ENCODE measurements around the gene SAP130. TPM values are rescaled to one million over a fixed set of nuclear protein-coding genes. Genes with fewer than 3 reads are reported as not detected.
"Not testable (repeated sequence)": the region's sequence is repeated elsewhere in the genome, so short reads cannot be mapped to it uniquely, and the experiment has no call there.

Gene SAP130
- total RNA-seq, 2 donors from 2014 or later: 47.7 to 58.9 TPM

- TF ChIP-seq CTCF (conservative IDR thresholded peaks at IDR 0.05): no peak
- H3K27me3 Mint-ChIP-seq (ENCODE audit: insufficient read depth): peaks cover 6% of the 10 kb centered on the region
- no peak overlapping the region for H3K27ac ChIP-seq (ENCODE audit: low read depth, low read length)
- H3K27ac Mint-ChIP-seq: no peak overlapping the region
- H3K27me3 ChIP-seq (ENCODE audit: control insufficient read depth, insufficient read depth, low read length, poor library complexity, severe bottlenecking): no peaks in the 10 kb centered on the region
- H3K36me3 Mint-ChIP-seq (ENCODE audit: low read depth): no peaks in the 10 kb centered on the region
- peaks cover 5% of the 10 kb centered on the region for H3K9me3 Mint-ChIP-seq
- H3K4me1 Mint-ChIP-seq: peaks cover 8% of the 10 kb centered on the region
- no peak overlapping the region for H3K4me3 Mint-ChIP-seq
- H3K4me1 ChIP-seq (ENCODE audit: control insufficient read depth, insufficient read depth, low read length): no peaks in the 10 kb centered on the region
- no peaks in the 10 kb centered on the region for H3K9me3 ChIP-seq (ENCODE audit: control insufficient read depth, low read length)
- DNase-seq: no peak
- WGBS, 2 experiments (ENCODE audit: insufficient coverage in 1 of 2, insufficient read length in 1 of 2): 88% methylated on average over 3 of the region's 3 CpGs; no CpG with 5 or more reads in 1 of the 2 experiments
- H3K9ac ChIP-seq (ENCODE audit: extremely low read depth, low read length, poor library complexity, severe bottlenecking): no peak overlapping the region
- no peaks in the 10 kb centered on the region for H3K36me3 ChIP-seq (ENCODE audit: control insufficient read depth, insufficient read depth, low read length)
- H3K4me3 ChIP-seq (ENCODE audit: low read length): no peak overlapping the region
These were observed 117.4 kb downstream of the SAP130 start for GRCh38 chr2:127910415-127910814.

GRCh38 chr2:127909019-127909418, 118.8 kb downstream of the SAP130 start:
- Histone ChIP-seq H3K9me3 (ENCODE audit: control insufficient read depth, low read length) (no peaks in the 10 kb centered on the region), H3K9ac (ENCODE audit: extremely low read depth, low read length, poor library complexity, severe bottlenecking) (no peak overlapping the region), H3K4me3 (ENCODE audit: low read length) (no peak overlapping the region), H3K27ac (ENCODE audit: low read depth, low read length) (no peak overlapping the region), H3K27me3 (ENCODE audit: control insufficient read depth, insufficient read depth, low read length, poor library complexity, severe bottlenecking) (no peaks in the 10 kb centered on the region), H3K4me1 (ENCODE audit: control insufficient read depth, insufficient read depth, low read length) (peaks cover 5% of the 10 kb centered on the region), H3K36me3 (ENCODE audit: control insufficient read depth, insufficient read depth, low read length) (no peaks in the 10 kb centered on the region)
- peak; percentile 60 for DNase-seq
- peak; percentile 44 for TF ChIP-seq CTCF (conservative IDR thresholded peaks at IDR 0.05)
- H3K4me1 Mint-ChIP-seq: peaks cover 14% of the 10 kb centered on the region
- peaks cover 5% of the 10 kb centered on the region for H3K9me3 Mint-ChIP-seq
- WGBS, 2 experiments (ENCODE audit: insufficient coverage in 1 of 2, insufficient read length in 1 of 2): 83 to 89% methylated on average over 4 to 6 of the region's 6 CpGs
- H3K4me3 Mint-ChIP-seq: no peak overlapping the region
- peaks cover 7% of the 10 kb centered on the region for H3K27me3 Mint-ChIP-seq (ENCODE audit: insufficient read depth)
- H3K27ac Mint-ChIP-seq: no peak overlapping the region
- H3K36me3 Mint-ChIP-seq (ENCODE audit: low read depth): no peaks in the 10 kb centered on the region

- H3K27me3 Mint-ChIP-seq (ENCODE audit: insufficient read depth); H3K27ac Mint-ChIP-seq; H3K36me3 Mint-ChIP-seq (ENCODE audit: low read depth): not testable (repeated sequence)
These were observed 120.0 kb downstream of the SAP130 start for GRCh38 chr2:127907733-127908400.

More at GRCh38 chr2:127907733-127908400, 120.0 kb downstream of the SAP130 start:
- H3K4me1 ChIP-seq (ENCODE audit: control insufficient read depth, insufficient read depth, low read length); H3K27ac ChIP-seq (ENCODE audit: low read depth, low read length); H3K9ac ChIP-seq (ENCODE audit: extremely low read depth, low read length, poor library complexity, severe bottlenecking); DNase-seq; H3K9me3 ChIP-seq (ENCODE audit: control insufficient read depth, low read length); H3K27me3 ChIP-seq (ENCODE audit: control insufficient read depth, insufficient read depth, low read length, poor library complexity, severe bottlenecking); H3K36me3 ChIP-seq (ENCODE audit: control insufficient read depth, insufficient read depth, low read length); H3K4me3 Mint-ChIP-seq; H3K9me3 Mint-ChIP-seq; H3K4me3 ChIP-seq (ENCODE audit: low read length): not testable (repeated sequence)
- H3K4me1 Mint-ChIP-seq: peaks cover 14% of the 10 kb centered on the region
- 90 to 93% methylated on average over 2 to 11 of the region's 12 CpGs for WGBS, 2 experiments (ENCODE audit: insufficient coverage in 1 of 2, insufficient read length in 1 of 2)
